BE2C (cell line): ENCODE results near the gene NR2C2AP.

Experiments
- DNase-seq: peaks from one replicate; pipeline ENCODE4 v3.0.0-alpha.2; 2020
- H3K27me3 ChIP-seq: fragments of 250-450 bp; sonication (Bioruptor Pico); 2 replicates; pipeline ENCODE4 v1.5.1; 2020; ENCODE audit warnings: mild to moderate bottlenecking
- H3K36me3 ChIP-seq: fragments of 250-450 bp; sonication (Bioruptor Pico); 2 replicates; pipeline ENCODE4 v1.5.1; 2020; ENCODE audit warnings: mild to moderate bottlenecking
- H3K4me1 ChIP-seq: fragments of 250-450 bp; sonication (Bioruptor Pico); 2 replicates; pipeline ENCODE4 v1.5.1; 2020
- H3K4me3 ChIP-seq: 2 replicates; pipeline ENCODE4 v1.5.1; 2011; ENCODE audit warnings: low read depth, low read length
- H3K9me3 ChIP-seq: fragments of 250-450 bp; sonication (Bioruptor Pico); 2 replicates; pipeline ENCODE4 v1.5.1; 2020
- TF ChIP-seq, protein P1 (sequence below): IDR thresholded peaks from 2 replicates; pipeline ENCODE4 v1.5.1; 2012; ENCODE audit warnings: mild to moderate bottlenecking, low read depth, low read length

Gene NR2C2AP

DNA sequence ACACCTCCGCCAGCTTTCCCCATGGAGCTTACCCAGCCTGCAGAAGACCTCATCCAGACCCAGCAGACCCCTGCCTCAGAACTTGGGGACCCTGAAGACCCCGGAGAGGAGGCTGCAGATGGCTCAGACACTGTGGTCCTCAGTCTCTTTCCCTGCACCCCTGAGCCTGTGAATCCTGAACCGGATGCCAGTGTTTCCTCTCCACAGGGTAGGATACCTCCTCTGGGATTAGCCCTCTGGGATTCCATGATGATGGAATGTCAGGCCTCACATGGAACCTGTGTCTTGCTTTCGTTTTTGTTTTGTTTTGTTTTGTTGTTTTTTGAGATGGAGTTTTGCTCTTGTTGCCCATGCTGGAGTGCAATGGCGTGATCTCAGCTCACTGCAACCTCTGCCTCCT is 9.3 kb downstream of the NR2C2AP start:
- Histone ChIP-seq H3K9me3 (no peaks in the 10 kb centered on the region), H3K4me3 (no peak overlapping the region), H3K27me3 (no peaks in the 10 kb centered on the region), H3K36me3 (peaks cover 7% of the 10 kb centered on the region), H3K4me1 (no peaks in the 10 kb centered on the region)
- DNase-seq = no peak
- TF ChIP-seq, protein P1, sequence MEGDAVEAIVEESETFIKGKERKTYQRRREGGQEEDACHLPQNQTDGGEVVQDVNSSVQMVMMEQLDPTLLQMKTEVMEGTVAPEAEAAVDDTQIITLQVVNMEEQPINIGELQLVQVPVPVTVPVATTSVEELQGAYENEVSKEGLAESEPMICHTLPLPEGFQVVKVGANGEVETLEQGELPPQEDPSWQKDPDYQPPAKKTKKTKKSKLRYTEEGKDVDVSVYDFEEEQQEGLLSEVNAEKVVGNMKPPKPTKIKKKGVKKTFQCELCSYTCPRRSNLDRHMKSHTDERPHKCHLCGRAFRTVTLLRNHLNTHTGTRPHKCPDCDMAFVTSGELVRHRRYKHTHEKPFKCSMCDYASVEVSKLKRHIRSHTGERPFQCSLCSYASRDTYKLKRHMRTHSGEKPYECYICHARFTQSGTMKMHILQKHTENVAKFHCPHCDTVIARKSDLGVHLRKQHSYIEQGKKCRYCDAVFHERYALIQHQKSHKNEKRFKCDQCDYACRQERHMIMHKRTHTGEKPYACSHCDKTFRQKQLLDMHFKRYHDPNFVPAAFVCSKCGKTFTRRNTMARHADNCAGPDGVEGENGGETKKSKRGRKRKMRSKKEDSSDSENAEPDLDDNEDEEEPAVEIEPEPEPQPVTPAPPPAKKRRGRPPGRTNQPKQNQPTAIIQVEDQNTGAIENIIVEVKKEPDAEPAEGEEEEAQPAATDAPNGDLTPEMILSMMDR = no peak

DNA sequence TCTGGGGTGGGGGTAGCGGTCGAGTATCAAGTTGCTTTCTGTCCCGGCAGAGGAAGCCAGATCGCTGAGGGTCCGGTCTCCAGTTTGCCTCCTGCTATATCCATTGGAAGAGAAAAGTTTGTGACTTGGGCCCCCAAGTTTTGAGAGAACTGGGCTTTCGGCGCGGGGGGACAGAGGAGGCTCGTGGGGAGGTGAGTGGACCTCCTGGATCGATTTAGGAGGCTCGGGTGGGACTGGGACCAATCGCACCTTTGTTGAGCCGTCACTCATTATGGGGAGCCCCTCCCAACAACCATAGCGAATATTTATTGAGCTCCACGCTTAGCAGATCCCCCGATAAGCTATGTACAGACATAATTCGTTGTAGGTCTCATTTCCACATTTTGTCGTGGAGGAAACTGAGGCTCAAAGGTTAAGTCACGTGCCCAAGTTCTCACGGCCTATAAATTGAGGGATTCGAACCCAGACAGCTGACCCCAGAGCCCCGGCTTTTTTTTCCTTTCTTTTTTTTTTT is 10.2 kb downstream of the NR2C2AP start:
- no peak for DNase-seq
- Histone ChIP-seq H3K36me3 (peaks cover 6% of the 10 kb centered on the region; the same call in 1 of the 2 replicates), H3K4me3 (peak overlapping the region; percentile 100), H3K9me3 (no peaks in the 10 kb centered on the region), H3K27me3 (no peaks in the 10 kb centered on the region), H3K4me1 (no peaks in the 10 kb centered on the region)
- TF ChIP-seq, protein P1 = no peak

DNA sequence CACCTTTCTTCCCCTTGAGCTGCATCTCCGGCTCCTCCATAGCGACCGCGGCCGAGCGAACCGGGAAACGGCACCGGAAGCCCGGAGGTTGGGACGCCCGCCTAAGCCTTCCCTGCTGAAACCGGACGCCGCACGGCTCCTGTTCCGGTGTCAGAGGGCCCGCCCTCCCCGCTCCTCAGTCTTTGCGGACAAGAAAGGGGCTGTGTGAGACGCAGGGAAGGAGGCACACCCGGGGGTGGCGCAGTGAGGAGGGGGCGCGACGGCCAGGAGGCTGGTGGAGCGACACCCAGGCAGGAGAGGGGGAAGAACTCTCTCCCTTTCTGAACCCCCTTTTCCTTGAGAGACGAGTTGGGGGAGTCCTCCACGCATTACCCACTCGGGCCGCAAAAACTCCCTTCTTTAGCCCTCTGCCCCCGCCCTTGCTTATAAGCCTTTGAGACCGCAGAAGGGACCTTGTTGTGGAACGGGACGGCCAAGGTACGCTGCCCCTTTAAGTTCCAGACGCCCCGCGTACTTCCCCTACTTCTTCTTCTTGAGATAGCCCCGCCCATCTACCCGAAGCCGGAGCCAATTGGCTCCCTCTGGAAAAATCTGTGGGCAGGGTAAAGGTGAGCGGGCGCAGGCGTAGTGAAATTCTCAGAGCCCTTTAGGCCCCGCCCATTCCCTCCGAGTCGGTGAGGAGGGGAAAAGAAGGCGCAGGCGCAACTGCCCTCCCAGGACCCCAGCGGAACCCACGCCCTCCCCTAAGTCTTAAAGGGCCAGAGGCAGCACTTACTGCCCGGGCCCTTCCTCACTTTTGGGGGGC is 10.9 kb downstream of the NR2C2AP start, which contains the start of the genes BORCS8 and RFXANK:
Gene BORCS8, minus strand, starts transcription at position 75 of the 805 bp plus-strand sequence. Its CDS starts 35 bp downstream, at position 40.
Gene RFXANK, plus strand, starts transcription at position 181 of the 805 bp plus-strand sequence. CDS start 1,689 bp downstream, outside the sequence.
- peak; percentile 99 for DNase-seq
- H3K4me3 ChIP-seq = peak within 1 kb of the TSS; percentile 100
- no peaks in the 10 kb centered on the region for H3K27me3 ChIP-seq
- no peaks in the 10 kb centered on the region for H3K4me1 ChIP-seq
- TF ChIP-seq, protein P1 = no peak
- H3K9me3 ChIP-seq = no peaks in the 10 kb centered on the region
- peaks cover 5% of the 10 kb centered on the region; the same call in 1 of the 2 replicates for H3K36me3 ChIP-seq

DNA sequence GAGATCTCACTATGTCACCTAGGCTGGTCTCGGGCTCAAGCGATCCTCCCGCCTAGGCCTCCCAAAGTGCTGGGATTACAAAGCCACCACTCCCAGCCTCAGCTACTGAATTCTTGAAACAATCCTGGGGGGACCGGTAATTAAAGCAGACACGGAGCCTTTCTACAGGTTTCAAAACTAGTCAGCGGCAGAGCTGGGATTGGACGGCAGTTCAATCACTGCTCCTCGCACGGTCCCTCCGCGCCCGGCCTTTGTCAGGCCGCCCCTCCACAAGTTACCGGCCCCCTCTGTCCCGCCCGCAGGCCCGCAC is 11.5 kb downstream of the NR2C2AP start:
- no peaks in the 10 kb centered on the region for H3K9me3 ChIP-seq
- no peak for DNase-seq
- H3K4me3 ChIP-seq = peak overlapping the region; percentile 100
- H3K27me3 ChIP-seq = no peaks in the 10 kb centered on the region
- no peaks in the 10 kb centered on the region for H3K36me3 ChIP-seq
- H3K4me1 ChIP-seq = no peaks in the 10 kb centered on the region
- TF ChIP-seq, protein P1 = no peak

DNA sequence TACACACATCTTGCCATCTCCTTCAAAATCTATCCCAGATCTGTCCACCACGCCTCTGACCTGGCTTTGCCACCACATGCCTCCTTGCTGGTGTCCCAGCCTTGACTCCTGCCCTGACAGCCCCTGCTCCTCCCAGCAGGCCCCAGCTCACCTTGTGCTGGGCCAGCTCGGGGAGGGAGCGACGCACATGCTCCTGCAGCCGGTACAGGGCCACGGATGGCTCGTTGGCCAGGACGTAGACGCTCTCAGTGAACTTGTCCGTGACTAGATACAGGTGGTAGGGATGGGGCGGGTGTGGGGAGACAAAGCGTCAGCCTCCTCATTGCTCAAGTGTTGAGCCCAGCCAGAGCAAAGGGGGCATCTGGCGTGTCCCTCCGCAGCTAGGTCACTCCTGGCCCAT is 16.5 kb downstream of the NR2C2AP start:
- TF ChIP-seq, protein P1 = no peak
- no peak for DNase-seq
- H3K4me3 ChIP-seq = no peak overlapping the region
- H3K36me3 ChIP-seq = no peaks in the 10 kb centered on the region; the same call in 1 of the 2 replicates
- H3K4me1 ChIP-seq = no peaks in the 10 kb centered on the region
- H3K9me3 ChIP-seq = no peaks in the 10 kb centered on the region
- no peaks in the 10 kb centered on the region for H3K27me3 ChIP-seq
